ENCODE data around the gene TPD52L2.

TPD52L2 gene

DNA sequence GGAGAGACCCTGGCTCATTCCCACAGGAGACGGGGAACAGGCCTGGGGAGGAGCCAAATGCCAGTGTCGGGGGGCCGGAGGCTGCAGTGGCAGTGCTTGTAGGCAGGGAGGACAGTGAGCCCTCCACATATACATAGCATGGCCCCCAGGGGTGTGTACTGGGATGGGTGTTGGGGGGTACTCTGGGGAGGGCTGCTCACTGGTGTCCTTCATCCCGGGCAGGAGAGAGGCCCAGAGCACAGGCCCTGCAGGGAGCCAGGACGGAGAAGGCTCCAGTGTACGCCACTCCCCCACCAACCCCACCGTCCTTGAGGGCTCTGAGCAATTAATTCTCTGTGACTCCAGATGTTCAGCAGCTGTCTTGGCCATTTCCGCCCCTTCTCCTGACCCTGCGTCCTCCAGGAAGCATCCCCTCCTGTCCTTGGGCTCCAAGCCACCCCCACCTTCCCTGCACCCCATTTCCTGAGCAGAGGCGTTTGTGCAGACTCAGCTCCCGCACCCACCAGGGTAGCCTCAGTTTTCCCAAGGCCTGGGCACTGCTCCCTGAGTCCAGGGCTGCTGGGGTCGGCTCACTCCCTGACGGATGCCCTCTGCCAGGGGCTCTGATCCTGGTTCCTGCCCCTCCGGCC lies 7.2 kb upstream of the TPD52L2 start:
- H4K20me1 ChIP-seq (ENCODE audit: insufficient read depth, low read length): no peaks in the 10 kb centered on the region
- no peaks in the 10 kb centered on the region for H3K4me1 ChIP-seq (ENCODE audit: insufficient read depth, low read length, severe bottlenecking)
- H3K36me3 ChIP-seq (ENCODE audit: insufficient read depth, low read length): peaks cover 11% of the 10 kb centered on the region; the same call in 1 of the 2 replicates
- H3K27ac ChIP-seq (ENCODE audit: low read depth, low read length, poor library complexity, severe bottlenecking): no peak overlapping the region
- TF ChIP-seq EZH2 (IDR thresholded peaks at IDR 0.05; ENCODE audit: borderline replicate concordance, low read length): no peak
- TF ChIP-seq, protein P1, sequence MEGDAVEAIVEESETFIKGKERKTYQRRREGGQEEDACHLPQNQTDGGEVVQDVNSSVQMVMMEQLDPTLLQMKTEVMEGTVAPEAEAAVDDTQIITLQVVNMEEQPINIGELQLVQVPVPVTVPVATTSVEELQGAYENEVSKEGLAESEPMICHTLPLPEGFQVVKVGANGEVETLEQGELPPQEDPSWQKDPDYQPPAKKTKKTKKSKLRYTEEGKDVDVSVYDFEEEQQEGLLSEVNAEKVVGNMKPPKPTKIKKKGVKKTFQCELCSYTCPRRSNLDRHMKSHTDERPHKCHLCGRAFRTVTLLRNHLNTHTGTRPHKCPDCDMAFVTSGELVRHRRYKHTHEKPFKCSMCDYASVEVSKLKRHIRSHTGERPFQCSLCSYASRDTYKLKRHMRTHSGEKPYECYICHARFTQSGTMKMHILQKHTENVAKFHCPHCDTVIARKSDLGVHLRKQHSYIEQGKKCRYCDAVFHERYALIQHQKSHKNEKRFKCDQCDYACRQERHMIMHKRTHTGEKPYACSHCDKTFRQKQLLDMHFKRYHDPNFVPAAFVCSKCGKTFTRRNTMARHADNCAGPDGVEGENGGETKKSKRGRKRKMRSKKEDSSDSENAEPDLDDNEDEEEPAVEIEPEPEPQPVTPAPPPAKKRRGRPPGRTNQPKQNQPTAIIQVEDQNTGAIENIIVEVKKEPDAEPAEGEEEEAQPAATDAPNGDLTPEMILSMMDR (IDR thresholded peaks at IDR 0.05; ENCODE audit: low read length): no peak
- H3K4me2 ChIP-seq (ENCODE audit: low read length): no peak overlapping the region
- no peak overlapping the region for H3K4me3 ChIP-seq (ENCODE audit: low read depth, low read length, poor library complexity, severe bottlenecking)
- H3K9me2 ChIP-seq (ENCODE audit: low read depth, low read length): no peaks in the 10 kb centered on the region
- H2AFZ ChIP-seq (ENCODE audit: low read length): no peak overlapping the region
- peaks cover 4% of the 10 kb centered on the region; the same call in 1 of the 2 replicates for H3K27me3 ChIP-seq (ENCODE audit: insufficient read depth, low read length)
- H3F3A ChIP-seq (ENCODE audit: insufficient read depth, low read length): no peaks in the 10 kb centered on the region
- no peaks in the 10 kb centered on the region for H3K9me3 ChIP-seq (ENCODE audit: low read length)
- no peak overlapping the region for H3K9ac ChIP-seq (ENCODE audit: low read length)
- no peaks in the 10 kb centered on the region for H3K79me2 ChIP-seq (ENCODE audit: insufficient read depth, low read length)

DNA sequence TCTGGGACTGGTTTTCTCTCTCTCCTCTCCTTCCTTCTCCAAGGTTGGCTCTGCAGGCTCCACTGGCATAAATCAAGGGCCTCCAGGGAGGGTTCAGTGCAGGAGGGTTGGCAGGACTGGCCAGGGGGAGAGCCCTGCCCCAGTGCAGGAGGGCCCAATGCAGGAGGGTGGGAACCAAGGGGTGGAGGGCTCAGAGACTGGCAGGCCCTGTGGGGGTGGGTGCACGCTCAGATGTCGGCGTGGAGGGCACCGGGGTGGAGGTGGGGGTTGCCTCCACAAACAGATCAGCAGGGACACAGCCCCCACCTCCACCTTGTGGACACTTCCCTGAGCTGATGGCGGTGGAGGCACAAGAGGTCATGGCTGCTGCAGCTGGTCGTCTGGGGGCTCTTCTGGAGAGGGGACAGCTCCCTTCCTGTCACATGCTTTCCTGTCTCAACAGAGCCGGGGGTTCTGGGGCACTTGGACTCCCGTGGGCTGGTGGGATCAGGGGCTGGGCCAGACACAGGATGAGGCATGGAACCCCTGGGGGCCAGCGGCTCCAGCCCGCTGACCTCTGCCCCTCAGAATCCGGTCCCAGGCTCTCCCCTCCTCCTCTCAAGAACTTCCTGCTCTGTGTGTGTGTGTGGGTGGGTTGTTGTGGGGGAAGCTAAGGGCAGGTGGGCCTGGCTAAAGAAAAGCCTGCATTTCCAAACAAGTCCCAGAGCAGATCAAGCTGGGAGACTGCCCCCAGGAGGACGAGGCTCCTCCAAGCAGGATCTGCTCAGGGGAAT lies 6.5 kb upstream of the TPD52L2 start:
- Histone ChIP-seq H3K9me3 (ENCODE audit: low read length) (no peaks in the 10 kb centered on the region), H4K20me1 (ENCODE audit: insufficient read depth, low read length) (no peaks in the 10 kb centered on the region), H3K4me3 (ENCODE audit: low read depth, low read length, poor library complexity, severe bottlenecking) (no peak overlapping the region), H3K4me2 (ENCODE audit: low read length) (no peak overlapping the region), H3K9me2 (ENCODE audit: low read depth, low read length) (no peaks in the 10 kb centered on the region), H3K79me2 (ENCODE audit: insufficient read depth, low read length) (no peaks in the 10 kb centered on the region), H3K9ac (ENCODE audit: low read length) (no peak overlapping the region), H2AFZ (ENCODE audit: low read length) (no peak overlapping the region), H3K4me1 (ENCODE audit: insufficient read depth, low read length, severe bottlenecking) (peaks cover 5% of the 10 kb centered on the region), H3K36me3 (ENCODE audit: insufficient read depth, low read length) (peaks cover 17% of the 10 kb centered on the region), H3K27me3 (ENCODE audit: insufficient read depth, low read length) (peaks cover under 1% of the 10 kb centered on the region; the same call in 1 of the 2 replicates), H3F3A (ENCODE audit: insufficient read depth, low read length) (no peaks in the 10 kb centered on the region), H3K27ac (ENCODE audit: low read depth, low read length, poor library complexity, severe bottlenecking) (no peak overlapping the region)
- TF ChIP-seq, protein P1 (IDR thresholded peaks at IDR 0.05; ENCODE audit: low read length): no peak
- no peak for TF ChIP-seq EZH2 (IDR thresholded peaks at IDR 0.05; ENCODE audit: borderline replicate concordance, low read length)

DNA sequence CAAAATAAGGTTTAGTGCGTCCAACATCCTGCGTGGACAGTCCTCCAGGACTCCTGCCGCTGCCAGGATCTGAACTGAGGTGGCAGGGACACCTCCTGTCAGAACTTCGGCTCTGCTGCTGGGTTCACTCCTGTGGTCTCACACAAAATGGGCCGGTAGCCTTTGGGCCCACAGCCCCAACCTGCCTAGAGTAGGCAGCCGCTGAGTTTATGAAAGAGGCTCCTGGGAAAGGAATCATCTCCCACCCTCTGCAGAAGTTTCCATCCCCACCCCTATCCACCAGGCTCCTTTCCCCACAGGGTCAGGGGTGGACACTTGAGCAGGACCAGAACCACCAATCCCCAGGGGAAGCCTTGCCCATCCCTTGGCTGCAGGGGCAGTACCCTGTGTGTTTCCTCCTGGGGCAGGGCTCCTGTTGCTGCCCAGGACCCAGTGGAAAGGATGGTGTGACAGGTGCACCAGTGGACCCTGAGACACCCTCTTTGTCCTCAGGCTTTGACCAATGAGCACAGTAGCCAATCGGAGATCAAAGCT lies 5.8 kb upstream of the TPD52L2 start:
- no peaks in the 10 kb centered on the region for H4K20me1 ChIP-seq (ENCODE audit: insufficient read depth, low read length)
- H3K4me2 ChIP-seq (ENCODE audit: low read length): no peak overlapping the region
- no peaks in the 10 kb centered on the region for H3K79me2 ChIP-seq (ENCODE audit: insufficient read depth, low read length)
- H3K36me3 ChIP-seq (ENCODE audit: insufficient read depth, low read length): peaks cover 18% of the 10 kb centered on the region
- H3K9me2 ChIP-seq (ENCODE audit: low read depth, low read length): no peaks in the 10 kb centered on the region
- no peaks in the 10 kb centered on the region; the same call in 1 of the 2 replicates for H3K27me3 ChIP-seq (ENCODE audit: insufficient read depth, low read length)
- no peaks in the 10 kb centered on the region for H3F3A ChIP-seq (ENCODE audit: insufficient read depth, low read length)
- TF ChIP-seq EZH2 (IDR thresholded peaks at IDR 0.05; ENCODE audit: borderline replicate concordance, low read length): no peak
- TF ChIP-seq, protein P1 (IDR thresholded peaks at IDR 0.05; ENCODE audit: low read length): no peak
- no peak overlapping the region for H3K9ac ChIP-seq (ENCODE audit: low read length)
- H3K27ac ChIP-seq (ENCODE audit: low read depth, low read length, poor library complexity, severe bottlenecking): no peak overlapping the region
- H2AFZ ChIP-seq (ENCODE audit: low read length): no peak overlapping the region
- H3K4me1 ChIP-seq (ENCODE audit: insufficient read depth, low read length, severe bottlenecking): peaks cover 10% of the 10 kb centered on the region
- no peak overlapping the region for H3K4me3 ChIP-seq (ENCODE audit: low read depth, low read length, poor library complexity, severe bottlenecking)
- no peaks in the 10 kb centered on the region for H3K9me3 ChIP-seq (ENCODE audit: low read length)

Measured in OCI-LY1 (cell line).